Vagina (tissue), 2 donors: ENCODE measurements around the gene NSUN5. TPM values are rescaled to one million over a fixed set of nuclear protein-coding genes. Genes with fewer than 3 reads are reported as not detected.
"Not testable (repeated sequence)": the region's sequence is repeated elsewhere in the genome, so short reads cannot be mapped to it uniquely, and the experiment has no call there.

Experiments
- DNase-seq, 2 donors: peaks; one replicate each; pipeline ENCODE4 v3.0.0-alpha.2; 2017; ENCODE audit errors: extremely low spot score in 2 of 2
- H3K27ac ChIP-seq: fragments of 200-600 bp; sonication (generic); one replicate; pipeline ENCODE4 v1.5.1; 2019
- H3K27me3 ChIP-seq: fragments of 200-600 bp; sonication (generic); one replicate; pipeline ENCODE4 v1.5.1; 2019
- H3K36me3 ChIP-seq, 2 donors: fragments of 200-600 bp; sonication (generic); one replicate each; pipeline ENCODE4 v1.5.1; 2017 to 2019
- H3K4me1 ChIP-seq: fragments of 200-600 bp; sonication (generic); one replicate; pipeline ENCODE4 v1.5.1; 2019
- H3K4me3 ChIP-seq, 2 donors: fragments of 200-600 bp; sonication (generic); 1 replicate in 1 of 2; 2 replicates in 1 of 2; pipeline ENCODE4 v1.5.1; 2016 to 2019
- H3K9me3 ChIP-seq: fragments of 200-600 bp; sonication (generic); one replicate; pipeline ENCODE4 v1.5.1; 2019
- POLR2A ChIP-seq, 2 donors: fragments of 450-650 bp; IDR thresholded peaks; one replicate each; pipeline ENCODE4 v1.6.1; 2017; ENCODE audit warnings: antibody characterized with exemption in 2 of 2, mild to moderate bottlenecking in 2 of 2, moderate library complexity in 2 of 2
- POLR2AphosphoS5 ChIP-seq, 2 donors: sonication (generic); formaldehyde crosslinking; IDR thresholded peaks; one replicate each; pipeline ENCODE4 v1.9.0; 2017; ENCODE audit warnings: antibody characterized with exemption in 2 of 2, mild to moderate bottlenecking in 2 of 2, low read depth in 1 of 2; ENCODE audit not compliant: insufficient read depth in 1 of 2
- intact Hi-C: fragments of 100-400 bp; cut with DNase I; formaldehyde crosslinking; loops from one replicate; pipeline ENCODE4 v1.15.1; 2023
- total RNA-seq: library from RNA; depleted of rRNA; stranded (reverse); fragments of >200 nt; gene quantifications from one replicate; pipeline ENCODE4 v1.2.3, GENCODE V29; 2016
- TF ChIP-seq, protein P1 (sequence below), 3 experiments: fragments of 450-650 bp in 2 of 3; fragments of 200-600 bp in 1 of 3; sonication (generic) in 1 of 3; IDR thresholded peaks; one replicate each; pipeline ENCODE4 v1.5.1; 2017 to 2019; ENCODE audit warnings: antibody characterized with exemption in 3 of 3, mild to moderate bottlenecking in 2 of 3, moderate library complexity in 2 of 3

NSUN5 gene
- total RNA-seq, 1 donor from 2014 or later, result 25.3 TPM

- intact Hi-C loops, result no loop called here
- no peak for DNase-seq
- H3K4me3 ChIP-seq, result no peak overlapping the region
- no peaks in the 10 kb centered on the region for H3K36me3 ChIP-seq
- peaks cover 9% of the 10 kb centered on the region for H3K4me1 ChIP-seq
- no peaks in the 10 kb centered on the region for H3K9me3 ChIP-seq
- H3K27ac ChIP-seq, result no peak overlapping the region
- no peaks in the 10 kb centered on the region for H3K27me3 ChIP-seq
- TF ChIP-seq POLR2A (IDR thresholded peaks at IDR 0.05) (no peak), POLR2AphosphoS5 (IDR thresholded peaks at IDR 0.05; ENCODE audit: insufficient read depth in 1 of 2, low read depth in 1 of 2) (no peak)
- TF ChIP-seq, protein P1, sequence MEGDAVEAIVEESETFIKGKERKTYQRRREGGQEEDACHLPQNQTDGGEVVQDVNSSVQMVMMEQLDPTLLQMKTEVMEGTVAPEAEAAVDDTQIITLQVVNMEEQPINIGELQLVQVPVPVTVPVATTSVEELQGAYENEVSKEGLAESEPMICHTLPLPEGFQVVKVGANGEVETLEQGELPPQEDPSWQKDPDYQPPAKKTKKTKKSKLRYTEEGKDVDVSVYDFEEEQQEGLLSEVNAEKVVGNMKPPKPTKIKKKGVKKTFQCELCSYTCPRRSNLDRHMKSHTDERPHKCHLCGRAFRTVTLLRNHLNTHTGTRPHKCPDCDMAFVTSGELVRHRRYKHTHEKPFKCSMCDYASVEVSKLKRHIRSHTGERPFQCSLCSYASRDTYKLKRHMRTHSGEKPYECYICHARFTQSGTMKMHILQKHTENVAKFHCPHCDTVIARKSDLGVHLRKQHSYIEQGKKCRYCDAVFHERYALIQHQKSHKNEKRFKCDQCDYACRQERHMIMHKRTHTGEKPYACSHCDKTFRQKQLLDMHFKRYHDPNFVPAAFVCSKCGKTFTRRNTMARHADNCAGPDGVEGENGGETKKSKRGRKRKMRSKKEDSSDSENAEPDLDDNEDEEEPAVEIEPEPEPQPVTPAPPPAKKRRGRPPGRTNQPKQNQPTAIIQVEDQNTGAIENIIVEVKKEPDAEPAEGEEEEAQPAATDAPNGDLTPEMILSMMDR (IDR thresholded peaks at IDR 0.05), result no peak
Measured at GRCh38 chr7:73328696-73329095, 20.1 kb upstream of the NSUN5 start.

DNA sequence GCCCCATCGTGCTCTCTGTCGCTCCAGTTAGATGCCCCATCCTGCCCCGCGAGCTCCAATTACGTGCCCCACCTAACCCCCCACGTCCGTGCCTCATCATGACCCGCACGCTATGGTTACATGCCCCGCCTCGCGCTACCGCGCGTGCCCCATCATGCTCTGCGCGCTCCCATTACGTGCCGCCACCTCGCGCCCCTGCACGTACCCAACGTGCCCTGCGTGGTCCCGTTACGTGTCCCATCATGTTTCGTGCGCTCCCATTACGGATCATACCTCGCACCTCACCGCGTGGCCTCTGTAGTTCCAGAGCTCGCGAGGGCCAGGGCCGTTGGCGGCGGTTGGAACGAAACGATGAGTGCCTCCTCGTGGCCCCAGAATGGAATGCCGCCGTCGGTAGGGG, 19.3 kb upstream of the NSUN5 start, which contains the start of the genes FKBP6 and TRIM50:
Gene FKBP6, plus strand, starts transcription at position 240 of the 400 bp plus-strand sequence. CDS start 268 bp downstream, outside the sequence.
Gene TRIM50, minus strand, starts transcription at position 161 of the 400 bp plus-strand sequence. CDS start 3,295 bp downstream, outside the sequence.
- H3K4me3 ChIP-seq, H3K27me3 ChIP-seq, DNase-seq, H3K36me3 ChIP-seq, intact Hi-C loops, H3K27ac ChIP-seq, H3K9me3 ChIP-seq: not testable (repeated sequence)
- H3K4me1 ChIP-seq, result peaks cover 12% of the 10 kb centered on the region

DNA sequence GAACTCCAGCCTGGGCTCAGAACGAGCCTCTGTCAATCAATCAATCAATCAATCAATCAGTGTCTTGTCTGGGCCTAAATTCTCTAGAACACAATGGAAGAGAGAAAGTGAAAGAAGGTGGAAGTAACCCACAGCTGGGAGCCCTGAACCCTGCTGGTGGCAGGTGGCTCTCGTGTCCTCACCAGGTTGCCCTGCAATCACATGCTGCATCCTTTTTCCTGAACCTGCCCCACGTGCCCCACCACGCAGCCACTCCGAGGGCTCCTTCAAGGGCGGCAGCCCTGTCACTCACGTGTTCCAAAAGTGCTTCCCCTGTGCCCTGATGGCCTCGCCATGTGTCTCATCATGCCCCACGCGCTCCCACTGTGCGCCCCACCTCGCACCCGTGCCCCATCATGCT, 18.8 kb upstream of the NSUN5 start:
- H3K27me3 ChIP-seq, H3K36me3 ChIP-seq, H3K9me3 ChIP-seq, DNase-seq, H3K27ac ChIP-seq, H3K4me3 ChIP-seq, intact Hi-C loops: not testable (repeated sequence)
- peaks cover 12% of the 10 kb centered on the region for H3K4me1 ChIP-seq

DNA sequence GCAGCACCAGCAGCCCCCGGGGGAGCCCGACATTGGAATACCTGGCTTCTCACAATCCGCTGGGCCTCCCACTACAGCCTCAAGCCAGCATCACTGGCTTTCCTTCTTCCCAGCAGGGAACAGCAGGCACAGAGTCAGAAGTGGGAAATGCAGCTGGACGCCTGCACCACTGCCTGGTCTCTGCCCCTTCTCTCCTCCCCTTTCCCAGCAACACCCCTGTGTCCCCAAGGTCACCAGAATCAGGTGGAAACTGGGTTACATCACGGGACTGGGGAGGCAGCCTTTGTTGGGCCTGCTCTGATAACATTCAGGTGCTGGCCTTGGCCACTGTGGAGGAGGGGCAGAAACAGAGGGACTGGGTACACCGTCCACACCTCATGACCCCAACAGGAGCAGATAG, 16.8 kb upstream of the NSUN5 start:
- DNase-seq, H3K4me3 ChIP-seq, intact Hi-C loops, H3K27ac ChIP-seq, H3K36me3 ChIP-seq, H3K9me3 ChIP-seq, H3K27me3 ChIP-seq: not testable (repeated sequence)
- H3K4me1 ChIP-seq, result peaks cover 12% of the 10 kb centered on the region

GRCh38 chr7:73324081-73324845, 15.6 kb upstream of the NSUN5 start:
- H3K4me3 ChIP-seq, result peak overlapping the region in 1 of 2 donors; percentile 13
- not testable (repeated sequence) for H3K27ac ChIP-seq, DNase-seq

DNA sequence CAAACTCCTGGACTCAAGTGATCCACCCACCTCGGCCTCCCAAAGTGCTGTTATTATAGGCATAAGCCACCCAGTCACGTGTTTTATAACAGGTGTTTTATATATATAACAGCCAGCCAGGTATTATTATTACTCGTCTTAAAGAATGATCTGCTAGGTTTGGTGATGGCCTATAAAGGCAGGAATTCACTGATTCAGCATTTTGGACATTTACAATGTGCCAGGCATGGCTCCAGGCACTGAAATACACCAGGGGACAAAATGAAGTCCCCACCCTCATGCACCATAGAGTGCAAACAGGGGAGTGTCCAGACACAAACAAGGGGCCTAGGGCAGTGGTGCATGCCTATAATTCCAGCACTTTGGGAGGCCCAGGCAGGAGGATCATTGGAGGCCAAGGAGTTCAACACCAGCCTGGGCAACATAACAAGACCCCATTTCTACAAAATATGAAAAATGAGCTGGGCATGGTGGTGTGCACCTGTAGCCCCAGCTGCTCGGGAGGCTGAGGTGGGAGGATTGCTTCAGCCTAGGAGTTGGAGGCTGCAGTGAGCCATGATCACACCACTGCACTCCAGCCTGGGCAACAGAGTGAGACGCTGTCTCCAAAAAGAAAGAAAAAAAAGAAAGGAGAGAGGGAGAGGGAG, 14.9 kb upstream of the NSUN5 start:
- H3K27me3 ChIP-seq, DNase-seq, H3K27ac ChIP-seq, intact Hi-C loops, H3K36me3 ChIP-seq, H3K9me3 ChIP-seq: not testable (repeated sequence)
- Histone ChIP-seq H3K4me3 (peak overlapping the region in 1 of 2 donors; percentile 13), H3K4me1 (peaks cover 12% of the 10 kb centered on the region)

More at GRCh38 chr7:73324081-73324845, 15.6 kb upstream of the NSUN5 start:
- peaks cover 12% of the 10 kb centered on the region for H3K4me1 ChIP-seq
- intact Hi-C loops, H3K27me3 ChIP-seq, H3K9me3 ChIP-seq, H3K36me3 ChIP-seq: not testable (repeated sequence)
- TF ChIP-seq, protein P1 (IDR thresholded peaks at IDR 0.05), result peak in 1 of 3 experiments; percentile 21

- H3K4me1 ChIP-seq, result peaks cover 12% of the 10 kb centered on the region
- H3K27ac ChIP-seq, H3K4me3 ChIP-seq, H3K9me3 ChIP-seq, H3K27me3 ChIP-seq, intact Hi-C loops, DNase-seq, H3K36me3 ChIP-seq: not testable (repeated sequence)
Measured at GRCh38 chr7:73320009-73320408, 11.4 kb upstream of the NSUN5 start.

DNA sequence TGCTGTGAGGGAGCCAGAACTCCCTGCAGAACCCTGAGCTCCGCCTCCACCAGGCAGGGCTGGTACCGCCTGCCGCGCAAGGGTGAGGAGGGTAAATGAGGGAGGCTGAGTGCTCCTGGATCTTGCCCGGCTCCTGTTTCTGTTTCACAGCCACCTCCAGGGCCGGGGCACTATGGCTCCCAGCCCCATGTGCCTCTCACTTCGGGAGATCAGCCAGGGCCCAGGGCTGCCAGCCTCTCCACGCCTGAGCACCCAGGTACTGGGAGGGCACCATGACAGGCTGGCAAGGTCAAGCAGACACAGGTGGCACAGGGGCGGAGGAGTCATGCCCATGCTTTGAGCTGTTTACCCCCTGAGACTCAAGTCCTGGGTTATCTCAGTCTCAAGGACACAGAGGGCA, 10.9 kb upstream of the NSUN5 start:
- H3K27ac ChIP-seq, H3K4me3 ChIP-seq, H3K36me3 ChIP-seq, H3K9me3 ChIP-seq, intact Hi-C loops, H3K27me3 ChIP-seq, DNase-seq: not testable (repeated sequence)
- H3K4me1 ChIP-seq, result peaks cover 12% of the 10 kb centered on the region

DNA sequence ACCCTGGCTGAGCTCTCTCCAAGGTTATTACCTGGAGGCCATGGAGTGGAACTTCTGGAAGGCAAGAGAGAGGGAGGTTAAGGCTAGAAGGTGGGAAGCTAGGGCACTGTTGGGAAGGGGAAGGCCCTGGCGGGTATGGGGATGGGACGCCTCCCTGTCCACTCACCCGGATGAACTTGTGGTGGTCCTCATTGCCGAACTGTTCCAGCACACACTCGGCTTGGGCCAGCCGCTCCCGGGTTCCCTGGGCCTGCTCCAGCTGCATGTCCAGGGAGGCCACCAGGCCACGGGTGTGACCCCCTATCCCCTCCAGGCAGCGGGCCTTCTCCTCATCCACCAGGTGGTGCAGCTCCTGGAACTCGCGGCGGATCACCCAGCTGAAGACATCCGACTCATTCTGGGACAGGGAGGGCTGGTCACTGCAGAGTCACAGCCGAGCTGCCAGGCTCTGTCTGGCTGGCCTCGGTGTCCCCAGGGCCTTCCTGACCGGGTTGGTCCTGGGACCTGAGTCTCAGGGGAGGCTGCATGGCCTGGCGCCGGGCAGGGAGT, 10.1 kb upstream of the NSUN5 start:
- H3K9me3 ChIP-seq, H3K36me3 ChIP-seq, DNase-seq, H3K27me3 ChIP-seq, H3K27ac ChIP-seq, H3K4me3 ChIP-seq, intact Hi-C loops, H3K4me1 ChIP-seq: not testable (repeated sequence)
